Endodermal cell (in vitro differentiated cells): Measurements from ENCODE around the gene ABCF3. TPM values are rescaled to one million over a fixed set of nuclear protein-coding genes. Genes with fewer than 3 reads are reported as not detected.
A peak's percentile ranks its signal among the peaks of the same experiment; 100 is the strongest.

Source experiments
- DNase-seq: peaks from one replicate; pipeline ENCODE4 v3.0.0-alpha.2; 2017
- H3K27ac ChIP-seq: 2 replicates; pipeline ENCODE4 v1.5.1; 2013; ENCODE audit warnings: mild to moderate bottlenecking, low read depth, low read length, moderate library complexity
- H3K27me3 ChIP-seq: 2 replicates; pipeline ENCODE4 v1.6.1; 2013; ENCODE audit warnings: mild to moderate bottlenecking, low read length, moderate library complexity; ENCODE audit not compliant: insufficient read depth, control insufficient read depth, poor library complexity, severe bottlenecking
- H3K36me3 ChIP-seq: 2 replicates; pipeline ENCODE4 v1.7.0; 2013; ENCODE audit warnings: mild to moderate bottlenecking, low read length, moderate library complexity; ENCODE audit not compliant: control insufficient read depth, insufficient read depth
- H3K4me1 ChIP-seq: one replicate; pipeline ENCODE4 v1.7.0; 2013; ENCODE audit warnings: low read length; ENCODE audit not compliant: control insufficient read depth, insufficient read depth
- H3K4me3 ChIP-seq: 2 replicates; pipeline ENCODE4 v1.5.1; 2013; ENCODE audit warnings: mild to moderate bottlenecking, low read length, moderate library complexity
- H3K9ac ChIP-seq: 2 replicates; pipeline ENCODE4 v1.6.1; 2013; ENCODE audit warnings: mild to moderate bottlenecking, low read length, moderate library complexity; ENCODE audit not compliant: poor library complexity, severe bottlenecking; ENCODE audit errors: extremely low read depth
- H3K9me3 ChIP-seq: 2 replicates; pipeline ENCODE4 v1.6.1; 2013; ENCODE audit warnings: mild to moderate bottlenecking, low read length, moderate library complexity; ENCODE audit not compliant: control insufficient read depth
- H3K27ac Mint-ChIP-seq: 2 replicates; pipeline ENCODE4 v1.8.0; 2020; ENCODE audit warnings: mixed read lengths
- H3K27me3 Mint-ChIP-seq: 2 replicates; pipeline ENCODE4 v1.8.0; 2021; ENCODE audit warnings: mild to moderate bottlenecking, mixed read lengths; ENCODE audit not compliant: insufficient read depth
- H3K36me3 Mint-ChIP-seq: 2 replicates; pipeline ENCODE4 v1.8.0; 2020; ENCODE audit warnings: low read depth, mixed read lengths
- H3K4me1 Mint-ChIP-seq: 2 replicates; pipeline ENCODE4 v1.8.0; 2020; ENCODE audit warnings: mixed read lengths
- H3K4me3 Mint-ChIP-seq: 2 replicates; pipeline ENCODE4 v1.8.0; 2020; ENCODE audit warnings: mild to moderate bottlenecking, moderate library complexity, mixed read lengths
- H3K9me3 Mint-ChIP-seq: 2 replicates; pipeline ENCODE4 v1.8.0; 2020; ENCODE audit warnings: mild to moderate bottlenecking, mixed read lengths
- WGBS, 2 experiments: methylation state at CpG; one replicate each; pipeline versions ENCODE4 v1.1.5 to v1.1.7; 2013; ENCODE audit warnings: missing lambda C conversion rate in 2 of 2, mixed read lengths in 1 of 2; ENCODE audit not compliant: insufficient coverage in 1 of 2, insufficient read length in 1 of 2; 5-methylcytosine and 5-hydroxymethylcytosine counted together
- total RNA-seq, 2 donors: library from RNA; stranded (reverse); fragmentation: NEBNext Ultra II Directional in 1 of 2; extraction: Animal tissue kit (Norgen Biotek cat#: 25700) in 1 of 2; gene quantifications; 2 replicates in 1 of 2; 3 replicates in 1 of 2; pipeline ENCODE4 v1.2.1, GENCODE V29; 2021
- TF ChIP-seq, protein P1 (sequence below): fragments of 200-600 bp; sonication (generic); conservative IDR thresholded peaks from 2 replicates; pipeline ENCODE4 v1.5.0; 2021; ENCODE audit warnings: antibody characterized with exemption, mild to moderate bottlenecking

Gene ABCF3
- total RNA-seq, 2 donors from 2014 or later: 57.6 to 57.8 TPM

- DNase-seq: no peak
- Mint-ChIP-seq H3K4me1 (peaks cover 9% of the 10 kb centered on the region), H3K9me3 (no peaks in the 10 kb centered on the region), H3K27me3 (peaks cover 79% of the 10 kb centered on the region), H3K27ac (no peak overlapping the region), H3K36me3 (no peaks in the 10 kb centered on the region), H3K4me3 (peak overlapping the region; percentile 47)
- Histone ChIP-seq H3K9ac (no peak overlapping the region), H3K9me3 (no peaks in the 10 kb centered on the region), H3K36me3 (no peaks in the 10 kb centered on the region), H3K4me1 (peaks cover 3% of the 10 kb centered on the region), H3K27ac (no peak overlapping the region), H3K27me3 (peaks cover 84% of the 10 kb centered on the region), H3K4me3 (no peak overlapping the region)
- 65 to 82% methylated on average over 2 to 3 of the region's 3 CpGs for WGBS, 2 experiments
- TF ChIP-seq, protein P1, sequence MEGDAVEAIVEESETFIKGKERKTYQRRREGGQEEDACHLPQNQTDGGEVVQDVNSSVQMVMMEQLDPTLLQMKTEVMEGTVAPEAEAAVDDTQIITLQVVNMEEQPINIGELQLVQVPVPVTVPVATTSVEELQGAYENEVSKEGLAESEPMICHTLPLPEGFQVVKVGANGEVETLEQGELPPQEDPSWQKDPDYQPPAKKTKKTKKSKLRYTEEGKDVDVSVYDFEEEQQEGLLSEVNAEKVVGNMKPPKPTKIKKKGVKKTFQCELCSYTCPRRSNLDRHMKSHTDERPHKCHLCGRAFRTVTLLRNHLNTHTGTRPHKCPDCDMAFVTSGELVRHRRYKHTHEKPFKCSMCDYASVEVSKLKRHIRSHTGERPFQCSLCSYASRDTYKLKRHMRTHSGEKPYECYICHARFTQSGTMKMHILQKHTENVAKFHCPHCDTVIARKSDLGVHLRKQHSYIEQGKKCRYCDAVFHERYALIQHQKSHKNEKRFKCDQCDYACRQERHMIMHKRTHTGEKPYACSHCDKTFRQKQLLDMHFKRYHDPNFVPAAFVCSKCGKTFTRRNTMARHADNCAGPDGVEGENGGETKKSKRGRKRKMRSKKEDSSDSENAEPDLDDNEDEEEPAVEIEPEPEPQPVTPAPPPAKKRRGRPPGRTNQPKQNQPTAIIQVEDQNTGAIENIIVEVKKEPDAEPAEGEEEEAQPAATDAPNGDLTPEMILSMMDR: no peak
These were observed 45.7 kb downstream of the ABCF3 start for GRCh38 chr3:184231671-184232070.

GRCh38 chr3:184233127-184233843 is 47.3 kb downstream of the ABCF3 start:
- Mint-ChIP-seq H3K27me3 (peaks cover 77% of the 10 kb centered on the region), H3K4me3 (no peak overlapping the region), H3K27ac (no peak overlapping the region), H3K4me1 (peaks cover 9% of the 10 kb centered on the region), H3K9me3 (no peaks in the 10 kb centered on the region), H3K36me3 (no peaks in the 10 kb centered on the region)
- DNase-seq: no peak
- 88 to 95% methylated on average over 11 to 23 of the region's 23 CpGs for WGBS, 2 experiments
- no peak overlapping the region for H3K27ac ChIP-seq
- no peaks in the 10 kb centered on the region for H3K9me3 ChIP-seq
- no peak overlapping the region for H3K4me3 ChIP-seq
- no peak overlapping the region for H3K9ac ChIP-seq
- H3K4me1 ChIP-seq: peaks cover 3% of the 10 kb centered on the region
- H3K27me3 ChIP-seq: peaks cover 78% of the 10 kb centered on the region
- H3K36me3 ChIP-seq: no peaks in the 10 kb centered on the region
- TF ChIP-seq, protein P1: no peak

GRCh38 chr3:184234224-184234623 is 48.2 kb downstream of the ABCF3 start:
- Histone ChIP-seq H3K27ac (no peak overlapping the region), H3K4me1 (peaks cover 3% of the 10 kb centered on the region), H3K4me3 (no peak overlapping the region), H3K9me3 (no peaks in the 10 kb centered on the region), H3K9ac (no peak overlapping the region), H3K27me3 (peaks cover 69% of the 10 kb centered on the region), H3K36me3 (no peaks in the 10 kb centered on the region)
- WGBS, 2 experiments: 73% methylated on average over 4 of the region's 4 CpGs; no CpG with 5 or more reads in 1 of the 2 experiments
- no peaks in the 10 kb centered on the region for H3K36me3 Mint-ChIP-seq
- TF ChIP-seq, protein P1: no peak
- H3K27ac Mint-ChIP-seq: no peak overlapping the region
- H3K27me3 Mint-ChIP-seq: peaks cover 73% of the 10 kb centered on the region
- no peak overlapping the region for H3K4me3 Mint-ChIP-seq
- peaks cover 9% of the 10 kb centered on the region for H3K4me1 Mint-ChIP-seq
- DNase-seq: no peak
- no peaks in the 10 kb centered on the region for H3K9me3 Mint-ChIP-seq
